ENCODE measurements around the gene LBHD2. TPM values are rescaled to one million over a fixed set of nuclear protein-coding genes. Genes with fewer than 3 reads are reported as not detected.

Gene LBHD2
- total and polyA plus RNA-seq, 2 of the 8 experiments (the other 6 are each of a cell fraction or from before 2014, with no cell fraction given): not detected

DNA sequence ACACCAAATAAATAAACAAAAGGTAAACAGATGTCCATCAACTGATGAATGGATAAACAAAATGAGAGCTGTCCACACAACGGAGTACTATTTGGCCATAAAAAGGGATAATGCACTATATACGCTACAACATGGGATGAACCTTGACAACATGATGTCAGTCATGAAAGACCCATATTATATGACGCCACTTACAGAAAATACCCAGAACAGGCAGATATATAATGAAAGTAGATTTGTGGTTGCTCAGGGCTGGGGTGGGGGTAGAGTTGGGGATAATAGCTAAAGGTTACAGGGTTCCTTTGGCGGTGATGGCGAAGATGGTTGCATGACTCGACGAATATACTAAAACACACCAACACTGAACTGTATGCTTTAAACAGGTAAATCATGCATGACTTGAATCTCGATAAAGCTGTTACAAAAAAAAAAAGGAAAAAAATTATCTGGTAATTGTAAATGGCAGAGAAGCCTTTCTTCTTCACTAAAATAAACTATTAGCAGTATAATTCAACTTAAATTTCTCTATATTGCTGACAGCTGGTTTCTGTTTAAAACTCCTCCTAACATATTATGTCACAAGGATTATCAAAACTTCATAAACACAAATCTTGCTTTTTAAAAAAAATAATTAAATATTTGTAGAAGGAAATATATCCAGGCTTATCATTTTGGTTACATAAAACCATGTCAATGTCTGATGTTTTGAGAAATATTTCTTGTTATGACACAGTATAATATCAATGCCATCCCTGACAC, 40.6 kb upstream of the LBHD2 start (continued):
- TF ChIP-seq RNF2 (IDR thresholded peaks at IDR 0.05; ENCODE audit: borderline replicate concordance, low read depth, low read length, missing control alignments, poor library complexity, severe bottlenecking) (no peak), RBBP5 (IDR thresholded peaks at IDR 0.05; ENCODE audit: borderline replicate concordance, low read depth, low read length) (no peak), GABPA (IDR thresholded peaks at IDR 0.05; ENCODE audit: borderline replicate concordance, insufficient read depth, low read length) (no peak)
